ENCODE results near the gene SORCS2.

DNA sequence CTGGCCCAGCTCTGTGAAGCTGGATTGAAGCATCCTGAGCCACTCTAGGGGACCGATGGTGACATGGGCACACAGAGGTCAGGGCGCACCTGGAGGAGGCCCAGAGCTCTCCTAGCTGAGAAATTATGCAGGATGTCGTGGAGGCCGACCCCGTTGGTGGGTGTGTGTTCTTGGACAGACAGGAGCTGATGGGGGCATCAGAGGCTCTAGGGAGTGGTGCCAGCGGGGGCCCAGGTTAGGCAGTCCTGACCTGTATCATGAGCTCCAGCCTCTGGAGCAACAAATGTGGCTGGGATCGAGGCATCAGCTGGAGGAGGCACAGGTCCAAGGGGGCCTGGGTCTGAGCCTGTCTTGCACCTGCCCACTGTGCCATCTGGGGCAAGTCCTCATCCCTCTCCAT, 367.0 kb downstream of the SORCS2 start:
- TF ChIP-seq POLR2A (IDR thresholded peaks at IDR 0.05) (no peak), POLR2AphosphoS5 (IDR thresholded peaks at IDR 0.05) (no peak)
- TF ChIP-seq, protein P1, sequence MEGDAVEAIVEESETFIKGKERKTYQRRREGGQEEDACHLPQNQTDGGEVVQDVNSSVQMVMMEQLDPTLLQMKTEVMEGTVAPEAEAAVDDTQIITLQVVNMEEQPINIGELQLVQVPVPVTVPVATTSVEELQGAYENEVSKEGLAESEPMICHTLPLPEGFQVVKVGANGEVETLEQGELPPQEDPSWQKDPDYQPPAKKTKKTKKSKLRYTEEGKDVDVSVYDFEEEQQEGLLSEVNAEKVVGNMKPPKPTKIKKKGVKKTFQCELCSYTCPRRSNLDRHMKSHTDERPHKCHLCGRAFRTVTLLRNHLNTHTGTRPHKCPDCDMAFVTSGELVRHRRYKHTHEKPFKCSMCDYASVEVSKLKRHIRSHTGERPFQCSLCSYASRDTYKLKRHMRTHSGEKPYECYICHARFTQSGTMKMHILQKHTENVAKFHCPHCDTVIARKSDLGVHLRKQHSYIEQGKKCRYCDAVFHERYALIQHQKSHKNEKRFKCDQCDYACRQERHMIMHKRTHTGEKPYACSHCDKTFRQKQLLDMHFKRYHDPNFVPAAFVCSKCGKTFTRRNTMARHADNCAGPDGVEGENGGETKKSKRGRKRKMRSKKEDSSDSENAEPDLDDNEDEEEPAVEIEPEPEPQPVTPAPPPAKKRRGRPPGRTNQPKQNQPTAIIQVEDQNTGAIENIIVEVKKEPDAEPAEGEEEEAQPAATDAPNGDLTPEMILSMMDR (IDR thresholded peaks at IDR 0.05): no peak
